ENCODE data around the gene TMEM205. TPM values are rescaled to one million over a fixed set of nuclear protein-coding genes. Genes with fewer than 3 reads are reported as not detected.
A peak's percentile ranks its signal among the peaks of the same experiment; 100 is the strongest.

TMEM205 gene
- total RNA-seq, 3 donors from 2014 or later (not counting 1 experiment from before 2014, with no cell fraction given), result 25.0 to 29.9 (median 29.5) TPM

- H3K4me1 Mint-ChIP-seq, result peaks cover 0 to 10% of the 10 kb centered on the region in 2 donors
- peaks cover 5 to 8% of the 10 kb centered on the region in 2 donors for H3K27me3 Mint-ChIP-seq (ENCODE audit: low read depth in 2 of 2)
- ATAC-seq (no peak), DNase-seq (no peak)
- no peaks in the 10 kb centered on the region for H3K36me3 ChIP-seq (ENCODE audit: control insufficient read depth, insufficient read depth, low read length)
- no peaks in the 10 kb centered on the region for H3K9me3 ChIP-seq (ENCODE audit: control insufficient read depth, insufficient read depth, low read length)
- no peak overlapping the region for H3K4me3 Mint-ChIP-seq
- peaks cover 10% of the 10 kb centered on the region for H3K4me1 ChIP-seq (ENCODE audit: control insufficient read depth, insufficient read depth, low read length)
- no peak overlapping the region for H3K27ac Mint-ChIP-seq
- no peak for TF ChIP-seq CTCF (IDR thresholded peaks at IDR 0.05)
- no peaks in the 10 kb centered on the region for H3K36me3 Mint-ChIP-seq
- intact Hi-C loops (cut with micrococcal nuclease), result no loop called here
- H3K9me3 Mint-ChIP-seq, result no peaks in the 10 kb centered on the region
- no peak overlapping the region for H3K27ac ChIP-seq (ENCODE audit: low read length)
- WGBS (ENCODE audit: insufficient coverage), result 91% methylated on average over 4 of the region's 4 CpGs
- H3K4me3 ChIP-seq (ENCODE audit: low read length), result no peak overlapping the region
- H3K27me3 ChIP-seq (ENCODE audit: control insufficient read depth, insufficient read depth, low read length), result no peaks in the 10 kb centered on the region
These were observed 50.9 kb downstream of the TMEM205 start for GRCh38 chr19:11295180-11295579.

DNA sequence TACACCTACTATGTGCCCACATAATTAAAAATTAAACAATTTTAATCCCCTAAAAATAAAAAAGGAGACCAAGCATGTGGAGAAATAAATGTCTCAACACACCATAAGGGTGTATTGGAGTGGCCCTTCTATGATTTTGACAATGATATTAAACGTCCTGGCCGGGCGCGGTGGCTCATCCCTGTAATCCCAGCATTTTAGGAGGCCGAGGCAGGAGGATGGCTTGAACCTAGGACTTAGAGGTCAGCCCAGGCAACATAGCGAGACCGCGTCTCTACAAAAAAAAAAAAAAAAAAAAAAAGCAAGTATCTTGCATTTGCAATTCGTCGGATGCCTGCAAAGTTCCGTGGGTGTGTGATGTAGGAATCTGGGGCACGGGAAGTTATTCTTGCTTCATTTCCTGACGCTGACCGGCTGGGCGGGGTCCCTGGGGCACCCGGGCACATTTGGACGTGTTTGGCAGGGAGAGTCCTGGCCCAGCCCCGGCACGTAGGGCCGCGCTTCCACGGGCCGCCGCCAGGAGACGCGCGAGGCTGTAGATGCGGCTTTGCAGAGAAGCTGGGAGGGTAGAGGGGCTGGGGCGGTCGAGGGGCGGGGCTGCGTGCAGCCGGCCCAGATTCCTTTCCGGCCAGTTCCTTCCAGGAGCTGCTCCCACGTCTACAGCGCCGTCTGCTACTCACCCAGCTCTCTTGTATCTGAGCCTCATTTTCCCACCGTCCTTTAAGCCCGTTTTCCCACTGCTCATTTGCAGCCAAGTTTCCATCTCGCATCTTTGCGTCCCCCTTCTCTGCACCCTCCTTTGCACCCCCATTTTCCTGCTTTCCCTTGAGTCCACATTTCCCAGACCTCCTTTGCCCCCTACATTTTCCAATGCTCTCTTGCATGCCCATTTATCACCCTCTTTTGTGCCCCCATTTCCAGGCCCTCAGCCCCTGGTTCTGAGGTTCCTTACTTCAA lies 52.4 kb downstream of the TMEM205 start:
- Histone ChIP-seq H3K9me3 (ENCODE audit: control insufficient read depth, insufficient read depth, low read length) (no peaks in the 10 kb centered on the region), H3K4me3 (ENCODE audit: low read length) (no peak overlapping the region), H3K27ac (ENCODE audit: low read length) (no peak overlapping the region), H3K36me3 (ENCODE audit: control insufficient read depth, insufficient read depth, low read length) (no peaks in the 10 kb centered on the region), H3K4me1 (ENCODE audit: control insufficient read depth, insufficient read depth, low read length) (peaks cover 10% of the 10 kb centered on the region), H3K27me3 (ENCODE audit: control insufficient read depth, insufficient read depth, low read length) (no peaks in the 10 kb centered on the region)
- Mint-ChIP-seq H3K27me3 (ENCODE audit: low read depth in 2 of 2) (peaks cover 8 to 11% of the 10 kb centered on the region in 2 donors), H3K4me3 (no peak overlapping the region), H3K27ac (no peak overlapping the region), H3K4me1 (peaks cover 0 to 10% of the 10 kb centered on the region in 2 donors), H3K36me3 (no peaks in the 10 kb centered on the region), H3K9me3 (no peaks in the 10 kb centered on the region)
- WGBS (ENCODE audit: insufficient coverage), result 7% methylated on average over 41 of the region's 41 CpGs
- intact Hi-C loops (cut with micrococcal nuclease), result loop anchor here (1.0 to 5.0 kb wide), 4 partner anchors 88 to 294 kb away; no protein-coding TSS in a partner anchor
- ATAC-seq (peak; percentile 94 to 100 (median 99)), DNase-seq (peak; percentile 77 to 81)
- peak; percentile 90 for TF ChIP-seq CTCF (IDR thresholded peaks at IDR 0.05)

Other genes starting within 250 kb of the TMEM205 start
- 1 to 10 TPM; 1.7 to 6.1 (median 4.1) TPM for gene SPC24, start 190.5 kb downstream of the TMEM205 start, total RNA-seq
- 1 to 10 TPM in 1 of 3 donors, under 1 TPM in 2; 0.82 to 1.3 (median 0.85) TPM for gene KANK2, start 148.7 kb downstream of the TMEM205 start, total RNA-seq
- gene ANGPTL8, start 106.6 kb downstream of the TMEM205 start, total RNA-seq, result not detected
- 1 to 10 TPM in 1 of 3 donors, under 1 TPM in 2; 0.82 to 2.3 (median 0.86) TPM for gene DOCK6, start 83.7 kb downstream of the TMEM205 start, total RNA-seq
- gene TSPAN16, start 50.1 kb downstream of the TMEM205 start, total RNA-seq, result not detected
- 10 to 100 TPM; 14.3 to 20.0 (median 15.7) TPM for gene RAB3D, start 6.6 kb downstream of the TMEM205 start, total RNA-seq
- 10 to 100 TPM; 86.9 to 94.9 (median 91.8) TPM for gene CCDC159, start 251 bp upstream of the TMEM205 start, total RNA-seq
- 10 to 100 TPM; 13.3 to 21.1 (median 16.1) TPM for gene PLPPR2, start 9.2 kb upstream of the TMEM205 start, total RNA-seq
- gene SWSAP1, start 28.4 kb upstream of the TMEM205 start, total RNA-seq, result 1 to 10 TPM; 2.1 to 2.9 (median 2.8) TPM
- 10 to 100 TPM in 2 of 3 donors, 1 to 10 TPM in 1; 7.6 to 10.7 (median 10.3) TPM for gene EPOR, start 38.0 kb upstream of the TMEM205 start, total RNA-seq
- under 1 TPM in 1 of 3 donors, not detected in 2; 0.48 TPM for gene RGL3, start 73.0 kb upstream of the TMEM205 start, total RNA-seq
- gene ODAD3, start 88.9 kb upstream of the TMEM205 start, total RNA-seq, result not detected
- 100 to 1,000 TPM; 320 to 367 (median 327) TPM for gene PRKCSH, start 89.4 kb upstream of the TMEM205 start, total RNA-seq
- gene ELAVL3, start 134.8 kb upstream of the TMEM205 start, total RNA-seq, result not detected
- 10 to 100 TPM in 2 of 3 donors, 1 to 10 TPM in 1; 9.9 to 15.4 (median 10.8) TPM for gene ZNF653, start 159.6 kb upstream of the TMEM205 start, total RNA-seq
- gene ECSIT, start 182.9 kb upstream of the TMEM205 start, total RNA-seq, result 10 to 100 TPM; 23.6 to 24.5 (median 24.1) TPM
- not detected for gene CNN1, start 192.6 kb upstream of the TMEM205 start, total RNA-seq
- 10 to 100 TPM; 46.4 to 54.2 (median 50.0) TPM for gene ELOF1, start 213.0 kb upstream of the TMEM205 start, total RNA-seq
- 10 to 100 TPM; 14.9 to 20.3 (median 18.8) TPM for gene ACP5, start 231.4 kb upstream of the TMEM205 start, total RNA-seq

Data from natural killer cell (primary cell).